NCI-H748 treated with DMSO at 0.1 percent for 48 hours (cell line): ENCODE results near the gene YWHAB.

Experiments used
- DNase-seq: peaks from one replicate; lab custom pipeline; 2025; lab: John Stamatoyannopoulos, UW

YWHAB gene

DNA sequence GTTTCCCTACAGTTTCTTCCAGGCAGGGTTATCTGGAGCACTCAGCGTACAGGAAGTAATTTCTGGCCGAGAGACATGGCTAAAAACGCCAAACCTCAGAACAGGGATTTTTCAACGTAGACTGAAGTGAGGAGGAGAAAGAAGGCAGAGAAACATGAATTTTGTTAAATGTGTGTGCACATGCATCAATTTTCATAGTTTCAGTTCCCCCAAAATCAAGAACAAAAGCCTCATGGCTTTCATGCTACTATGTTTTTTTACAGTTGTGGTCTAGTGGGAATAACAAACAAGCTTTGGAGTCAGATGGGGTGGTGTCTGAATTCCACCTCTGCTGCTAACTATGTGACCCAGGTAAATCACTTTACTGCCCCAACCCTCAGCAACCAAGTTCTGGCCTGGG lies 69.8 kb downstream of the YWHAB start:
- DNase-seq = no peak

DNA sequence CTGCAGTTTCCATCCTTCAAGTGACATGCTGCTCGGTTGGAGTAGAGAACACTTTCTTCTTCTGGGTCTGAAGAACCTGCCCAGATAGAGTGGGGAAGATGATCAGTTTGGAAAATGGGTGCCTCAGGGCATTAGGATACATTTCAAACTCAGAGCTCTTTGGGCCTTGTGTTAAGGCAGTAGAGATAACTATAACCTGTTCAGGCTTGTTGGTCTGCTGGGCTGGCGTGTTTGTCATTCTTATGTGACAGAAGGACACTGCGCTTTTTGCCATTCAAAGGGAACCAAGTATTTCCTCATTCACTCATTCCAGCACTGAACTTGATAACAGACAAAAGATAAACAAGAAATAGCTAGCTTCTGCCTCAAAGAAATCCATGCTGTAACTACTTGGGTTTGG lies 70.9 kb downstream of the YWHAB start:
- no peak for DNase-seq
